RWPE2 (cell line): ENCODE measurements around the gene PHRF1.

Source experiments
- ATAC-seq: fragments of 200-7000 bp; cut with Tn5 transposase; 3 replicates; pipeline ENCODE4 v1.9.1; 2021; ENCODE audit warnings: low read depth
- DNase-seq: peaks from one replicate; pipeline ENCODE4 v3.0.0-alpha.2; 2020; ENCODE audit warnings: low spot score
- H3K27ac ChIP-seq: fragments of 450-650 bp; 2 replicates; pipeline ENCODE4 v1.5.1; 2017; ENCODE audit warnings: mild to moderate bottlenecking; ENCODE audit not compliant: poor library complexity, severe bottlenecking
- H3K27me3 ChIP-seq: fragments of 250-450 bp; sonication (Bioruptor Pico); 2 replicates; pipeline ENCODE4 v1.5.1; 2021; ENCODE audit warnings: mild to moderate bottlenecking, moderate library complexity; ENCODE audit not compliant: insufficient read depth, poor library complexity, severe bottlenecking
- H3K36me3 ChIP-seq: fragments of 250-450 bp; sonication (Bioruptor Pico); 2 replicates; pipeline ENCODE4 v1.5.1; 2020; ENCODE audit warnings: low read depth, mild to moderate bottlenecking, moderate library complexity
- H3K4me1 ChIP-seq: fragments of 250-450 bp; sonication (Bioruptor Pico); 2 replicates; pipeline ENCODE4 v1.5.1; 2021; ENCODE audit warnings: mild to moderate bottlenecking, moderate library complexity; ENCODE audit not compliant: insufficient read depth, poor library complexity, severe bottlenecking
- H3K4me3 ChIP-seq: fragments of 250-450 bp; sonication (Bioruptor Pico); 2 replicates; pipeline ENCODE4 v1.5.1; 2021; ENCODE audit warnings: mild to moderate bottlenecking, moderate library complexity; ENCODE audit not compliant: severe bottlenecking
- H3K9me3 ChIP-seq: fragments of 250-450 bp; sonication (Bioruptor Pico); 2 replicates; pipeline ENCODE4 v1.5.1; 2021; ENCODE audit warnings: mild to moderate bottlenecking, moderate library complexity; ENCODE audit not compliant: severe bottlenecking
- CTCF ChIP-seq: fragments of 450-650 bp; IDR thresholded peaks from one replicate; pipeline ENCODE4 v1.5.1; 2017; ENCODE audit warnings: mild to moderate bottlenecking, moderate library complexity; ENCODE audit not compliant: poor library complexity, severe bottlenecking

PHRF1 gene

GRCh38 chr11:532986-533585 lies 43.2 kb upstream of the PHRF1 start:
- Histone ChIP-seq H3K9me3 (no peaks in the 10 kb centered on the region), H3K36me3 (peaks cover 28% of the 10 kb centered on the region), H3K4me3 (no peak overlapping the region), H3K27ac (no peak overlapping the region), H3K27me3 (no peaks in the 10 kb centered on the region), H3K4me1 (no peaks in the 10 kb centered on the region)
- ATAC-seq (no peak), DNase-seq (no peak)
- TF ChIP-seq CTCF: no peak

GRCh38 chr11:533586-534395 lies 42.5 kb upstream of the PHRF1 start:
- no peak for TF ChIP-seq CTCF
- Histone ChIP-seq H3K27me3 (no peaks in the 10 kb centered on the region), H3K9me3 (no peaks in the 10 kb centered on the region), H3K4me1 (no peaks in the 10 kb centered on the region), H3K36me3 (peaks cover 28% of the 10 kb centered on the region), H3K27ac (peak overlapping the region; percentile 91), H3K4me3 (peak overlapping the region; percentile 88)
- ATAC-seq (no peak), DNase-seq (peak; percentile 60)

- Histone ChIP-seq H3K4me3 (peak overlapping the region; percentile 88), H3K27me3 (no peaks in the 10 kb centered on the region), H3K9me3 (no peaks in the 10 kb centered on the region), H3K36me3 (peaks cover 28% of the 10 kb centered on the region), H3K4me1 (no peaks in the 10 kb centered on the region), H3K27ac (peak overlapping the region; percentile 91)
- peak; percentile 43 for ATAC-seq
- DNase-seq: peak; percentile 91
- TF ChIP-seq CTCF: peak; percentile 10
Measured at GRCh38 chr11:534396-535209, 41.7 kb upstream of the PHRF1 start.

GRCh38 chr11:535210-535518 lies 41.1 kb upstream of the PHRF1 start:
- TF ChIP-seq CTCF: no peak
- no peaks in the 10 kb centered on the region for H3K9me3 ChIP-seq
- H3K4me3 ChIP-seq: peak overlapping the region; percentile 88
- no peaks in the 10 kb centered on the region for H3K27me3 ChIP-seq
- no peaks in the 10 kb centered on the region for H3K4me1 ChIP-seq
- no peak for ATAC-seq
- peaks cover 28% of the 10 kb centered on the region for H3K36me3 ChIP-seq
- peak overlapping the region; percentile 91 for H3K27ac ChIP-seq
- no peak for DNase-seq
